Subcutaneous abdominal adipose tissue (tissue), 5 donors: ENCODE data around the gene FADS3.

ENCODE experiments used
- H3K27ac ChIP-seq: one replicate; pipeline ENCODE4 v1.7.0; 2013; ENCODE audit warnings: low read depth, mild to moderate bottlenecking, inconsistent platforms, low read length, moderate library complexity
- H3K27me3 ChIP-seq, 5 donors: one replicate each; pipeline ENCODE4 v1.7.0; 2013; ENCODE audit warnings: low read length in 5 of 5, inconsistent platforms in 1 of 5; ENCODE audit not compliant: control insufficient read depth in 5 of 5, insufficient read depth in 4 of 5
- H3K36me3 ChIP-seq, 5 donors: one replicate each; pipeline ENCODE4 v1.7.0; 2013; ENCODE audit warnings: low read length in 5 of 5; ENCODE audit not compliant: control insufficient read depth in 5 of 5, insufficient read depth in 5 of 5
- H3K4me1 ChIP-seq, 5 donors: one replicate each; pipeline ENCODE4 v1.7.0; 2013; ENCODE audit warnings: low read length in 5 of 5, mild to moderate bottlenecking in 3 of 5, moderate library complexity in 1 of 5; ENCODE audit not compliant: control insufficient read depth in 5 of 5, insufficient read depth in 5 of 5
- H3K4me3 ChIP-seq, 5 donors: one replicate each; pipeline ENCODE4 v1.7.0; 2013; ENCODE audit warnings: low read length in 5 of 5, low read depth in 1 of 5
- H3K9ac ChIP-seq, 5 donors: one replicate each; pipeline ENCODE4 v1.7.0; 2013; ENCODE audit warnings: low read length in 5 of 5, mild to moderate bottlenecking in 4 of 5, moderate library complexity in 3 of 5
- H3K9me3 ChIP-seq, 5 donors: one replicate each; pipeline ENCODE4 v1.7.0; 2013; ENCODE audit warnings: low read length in 5 of 5; ENCODE audit not compliant: control insufficient read depth in 5 of 5
- donor health status: healthy.
- donor health status: healthy.
- donor health status: healthy.
- donor health status: healthy.
- donor health status: healthy.

Gene FADS3

DNA sequence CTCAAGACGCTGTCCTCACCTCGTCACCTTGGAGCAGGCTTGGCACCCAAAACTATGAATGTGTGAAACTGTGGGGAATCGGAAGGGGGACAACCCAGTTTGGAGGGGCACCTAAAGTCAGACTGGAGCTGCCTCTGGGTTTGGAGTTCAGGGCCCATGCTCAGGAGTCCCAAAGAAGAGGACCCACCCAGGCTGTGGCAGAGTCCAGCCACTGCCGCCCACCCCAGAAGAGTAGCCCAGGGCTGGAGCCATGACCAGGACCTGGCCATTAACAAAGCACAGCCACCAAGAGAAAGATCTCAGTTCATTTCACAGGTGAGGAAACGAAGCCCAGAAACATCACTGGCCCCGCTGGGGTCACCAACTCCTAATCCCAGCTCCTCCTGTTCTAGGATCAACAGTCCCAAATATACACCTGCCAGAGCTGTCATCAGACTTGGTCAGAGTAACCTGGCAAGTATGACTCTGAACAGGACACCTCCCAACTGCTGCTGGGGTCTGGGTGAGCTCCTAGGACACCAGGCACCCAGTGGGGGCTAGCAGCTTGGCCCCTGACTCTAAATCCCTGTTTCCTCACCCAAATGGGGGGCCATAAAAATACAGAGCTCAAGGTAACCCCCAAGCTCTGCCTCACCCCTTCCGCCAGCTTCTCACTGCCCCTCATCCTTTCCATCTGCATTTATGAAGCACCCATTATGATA is 23.3 kb upstream of the FADS3 start:
- Histone ChIP-seq H3K27me3 (peaks cover 2 to 25% (median 12%) of the 10 kb centered on the region in 5 donors), H3K9ac (no peak overlapping the region), H3K27ac (no peak overlapping the region), H3K4me1 (peaks cover 13 to 90% (median 81%) of the 10 kb centered on the region in 5 donors), H3K4me3 (peak overlapping the region in 2 of 5 donors; percentile 2 to 34), H3K9me3 (no peaks in the 10 kb centered on the region), H3K36me3 (no peaks in the 10 kb centered on the region)

- Histone ChIP-seq H3K36me3 (no peaks in the 10 kb centered on the region), H3K4me3 (no peak overlapping the region), H3K27ac (no peak overlapping the region), H3K9ac (peak overlapping the region in 1 of 5 donors; percentile 22), H3K4me1 (peaks cover 12 to 90% (median 83%) of the 10 kb centered on the region in 5 donors), H3K27me3 (peaks cover 0 to 17% (median 4%) of the 10 kb centered on the region in 5 donors), H3K9me3 (no peaks in the 10 kb centered on the region)
These were observed 22.5 kb upstream of the FADS3 start for GRCh38 chr11:61913699-61914395.

DNA sequence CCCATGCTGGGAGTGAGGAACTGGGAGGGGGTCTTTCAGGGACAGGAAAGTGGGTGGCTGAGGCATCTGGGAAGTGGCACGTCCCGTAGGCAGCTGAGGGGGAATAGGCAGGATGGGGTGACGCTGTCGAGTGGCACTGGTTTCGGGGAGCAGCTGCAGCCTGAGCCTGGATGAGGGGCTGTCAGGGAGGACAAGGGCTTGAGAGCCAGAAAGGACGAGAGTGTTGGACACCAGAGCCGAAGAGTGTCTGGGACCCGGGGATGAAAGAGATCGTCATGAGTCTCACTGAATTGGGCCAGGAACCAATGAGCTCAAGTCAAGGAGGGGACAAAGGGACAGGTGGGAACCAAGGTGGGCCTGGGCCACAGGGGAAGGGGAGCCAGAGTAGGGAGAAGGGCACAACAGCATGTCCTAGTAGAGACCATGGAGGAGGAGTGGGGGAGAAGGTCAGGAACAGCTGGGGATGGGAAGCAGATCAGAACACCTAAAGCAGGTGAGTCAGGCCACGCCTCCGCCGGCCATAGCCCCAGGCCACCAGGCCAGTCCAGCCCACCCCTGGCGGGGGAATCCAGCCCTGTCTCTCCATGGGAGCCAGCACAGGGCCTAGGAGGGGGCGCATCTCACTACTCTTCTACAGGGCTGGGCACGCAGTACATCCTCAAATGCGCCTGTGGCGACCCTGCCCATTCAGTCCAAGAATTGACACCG is 21.8 kb upstream of the FADS3 start:
- peak overlapping the region in 2 of 5 donors; percentile 9 to 37 for H3K9ac ChIP-seq
- peaks cover 16 to 90% (median 83%) of the 10 kb centered on the region in 5 donors for H3K4me1 ChIP-seq
- H3K27me3 ChIP-seq = peaks cover 0 to 10% (median 0%) of the 10 kb centered on the region in 5 donors
- H3K36me3 ChIP-seq = no peaks in the 10 kb centered on the region
- no peaks in the 10 kb centered on the region for H3K9me3 ChIP-seq
- H3K4me3 ChIP-seq = peak overlapping the region in 3 of 5 donors; percentile 1 to 6 (median 3)
- no peak overlapping the region for H3K27ac ChIP-seq

DNA sequence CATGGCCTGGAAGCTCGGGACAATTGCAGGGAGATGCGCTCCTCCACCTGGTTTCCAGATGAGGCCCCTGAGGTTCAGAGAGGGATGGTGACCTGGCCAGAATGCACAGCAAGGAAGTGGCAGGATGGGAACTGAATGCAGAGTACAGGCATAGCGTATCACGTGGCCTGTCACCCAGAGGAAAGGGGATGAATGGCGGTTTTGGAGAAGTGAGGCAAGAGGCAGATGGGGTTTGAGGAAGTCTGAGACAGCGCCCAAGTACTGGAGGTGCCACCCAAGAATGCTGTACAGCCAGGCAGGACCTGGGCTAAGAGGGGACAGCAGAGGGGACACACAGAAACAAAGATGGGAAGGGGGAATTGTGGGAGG is 21.2 kb upstream of the FADS3 start:
- Histone ChIP-seq H3K9ac (peak overlapping the region in 1 of 5 donors; percentile 38), H3K9me3 (no peaks in the 10 kb centered on the region), H3K36me3 (peaks cover 0 to 6% (median 3%) of the 10 kb centered on the region in 5 donors), H3K4me3 (no peak overlapping the region), H3K27ac (no peak overlapping the region), H3K4me1 (peaks cover 12 to 90% (median 80%) of the 10 kb centered on the region in 5 donors), H3K27me3 (peaks cover 0 to 6% (median 0%) of the 10 kb centered on the region in 5 donors)

DNA sequence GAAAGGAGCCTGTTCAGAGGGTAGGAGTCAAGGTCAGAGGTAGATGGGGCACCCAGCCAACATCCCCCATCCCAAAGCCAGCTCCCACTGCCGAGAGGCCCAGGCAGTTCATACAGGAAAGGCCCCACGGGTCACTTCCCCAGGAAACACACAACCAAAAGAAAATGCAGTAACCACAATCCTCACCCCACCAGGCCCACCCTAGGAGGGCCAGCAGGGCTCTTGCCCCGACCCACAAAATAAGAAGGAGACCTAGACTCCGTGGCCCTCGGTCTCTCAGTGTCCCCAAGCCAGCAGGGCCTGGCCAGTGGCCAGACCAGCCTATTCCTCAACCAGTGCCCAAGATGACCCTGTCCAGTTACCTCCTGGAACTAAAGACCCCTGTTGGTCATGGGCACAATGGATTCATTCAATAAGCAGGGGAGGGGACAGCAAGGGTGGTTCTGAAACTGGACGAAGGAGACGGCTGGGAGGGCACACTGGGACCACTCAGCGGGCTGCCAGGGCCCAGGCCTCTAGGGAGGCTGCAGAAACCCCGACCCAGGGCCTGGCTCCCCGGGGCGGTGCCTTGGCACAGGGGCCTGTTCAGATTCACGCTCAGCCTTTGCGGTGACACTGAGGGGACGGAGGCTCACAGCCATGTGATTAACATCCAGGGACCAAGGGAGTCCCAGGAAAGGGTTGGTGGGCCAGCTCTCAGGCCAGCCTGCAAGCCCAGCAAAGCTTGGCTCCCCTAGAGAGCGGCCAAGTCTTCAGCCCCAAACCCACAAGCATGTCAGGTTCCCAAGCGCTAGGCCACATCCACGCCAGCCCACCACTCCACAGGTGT is 20.6 kb upstream of the FADS3 start:
- Histone ChIP-seq H3K4me3 (no peak overlapping the region), H3K36me3 (peaks cover 0 to 12% (median 8%) of the 10 kb centered on the region in 5 donors), H3K9me3 (no peaks in the 10 kb centered on the region), H3K9ac (peak overlapping the region in 2 of 5 donors; percentile 5 to 55), H3K27me3 (peaks cover 0 to 6% (median 0%) of the 10 kb centered on the region in 5 donors), H3K4me1 (peaks cover 12 to 89% (median 80%) of the 10 kb centered on the region in 5 donors), H3K27ac (no peak overlapping the region)

GRCh38 chr11:61911128-61911700 is 19.9 kb upstream of the FADS3 start:
- H3K9me3 ChIP-seq = no peaks in the 10 kb centered on the region
- peak overlapping the region in 2 of 5 donors; percentile 5 to 55 for H3K9ac ChIP-seq
- H3K27me3 ChIP-seq = peaks cover 0 to 3% (median 0%) of the 10 kb centered on the region in 5 donors
- H3K4me1 ChIP-seq = peaks cover 12 to 82% (median 75%) of the 10 kb centered on the region in 5 donors
- H3K27ac ChIP-seq = no peak overlapping the region
- peaks cover 0 to 19% (median 15%) of the 10 kb centered on the region in 5 donors for H3K36me3 ChIP-seq
- no peak overlapping the region for H3K4me3 ChIP-seq

DNA sequence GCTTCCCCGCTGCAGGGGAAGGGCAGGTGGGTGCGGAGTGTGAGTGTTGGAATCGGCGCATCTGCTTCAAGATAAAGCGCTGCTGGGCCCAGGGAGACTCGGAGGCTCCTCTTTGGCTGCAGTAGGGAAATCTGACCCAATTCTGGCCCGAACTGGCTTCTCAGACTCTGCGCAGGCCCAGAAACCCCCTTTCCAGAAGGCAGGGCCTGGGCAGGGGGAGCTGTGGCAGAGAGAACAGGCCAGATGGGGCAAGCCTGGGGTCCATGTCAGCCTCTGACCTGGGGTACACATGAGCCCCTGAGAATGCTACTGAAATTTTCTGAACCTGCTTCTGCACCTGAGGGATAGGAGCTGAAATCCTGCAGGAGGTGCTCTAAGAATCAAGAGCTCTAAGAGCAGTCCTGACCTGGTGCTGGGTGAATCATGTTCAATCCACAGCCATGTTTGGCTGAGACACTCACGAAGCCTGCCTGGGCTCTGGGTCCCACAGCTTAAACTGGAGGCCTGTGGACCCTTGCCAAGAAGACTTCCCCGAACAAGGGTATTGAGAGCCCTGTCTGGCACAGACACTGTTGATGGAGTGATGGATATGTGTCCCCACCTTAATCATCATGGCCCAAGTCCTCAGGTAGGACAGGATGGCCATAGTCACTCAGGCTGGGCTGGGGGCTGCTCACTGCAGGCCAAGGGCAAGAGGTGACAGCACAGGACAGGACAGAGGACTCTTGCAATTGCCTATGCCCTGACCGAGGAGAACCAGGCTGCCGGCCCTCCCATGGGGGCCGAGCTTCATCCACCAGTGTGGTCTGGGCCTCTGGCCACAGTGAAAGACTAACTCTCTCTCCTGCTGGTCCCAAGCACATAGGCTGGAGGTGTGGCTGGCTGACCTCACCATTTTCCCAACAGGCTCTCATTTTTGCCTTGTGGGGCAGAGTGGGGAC is 19.1 kb upstream of the FADS3 start:
- Histone ChIP-seq H3K36me3 (peaks cover 0 to 26% (median 22%) of the 10 kb centered on the region in 5 donors), H3K27ac (no peak overlapping the region), H3K4me1 (peaks cover 12 to 80% (median 73%) of the 10 kb centered on the region in 5 donors), H3K9ac (peak overlapping the region in 2 of 5 donors; percentile 17 to 48), H3K4me3 (no peak overlapping the region), H3K9me3 (no peaks in the 10 kb centered on the region), H3K27me3 (peaks cover 0 to 3% (median 0%) of the 10 kb centered on the region in 5 donors)

- H3K9me3 ChIP-seq = no peaks in the 10 kb centered on the region
- H3K27ac ChIP-seq = no peak overlapping the region
- H3K4me1 ChIP-seq = peaks cover 12 to 63% (median 58%) of the 10 kb centered on the region in 5 donors
- H3K9ac ChIP-seq = peak overlapping the region in 1 of 5 donors; percentile 22
- peaks cover 0 to 42% (median 38%) of the 10 kb centered on the region in 5 donors for H3K36me3 ChIP-seq
- peak overlapping the region in 1 of 5 donors; percentile 29 for H3K4me3 ChIP-seq
- peaks cover 0 to 3% (median 0%) of the 10 kb centered on the region in 5 donors for H3K27me3 ChIP-seq
These were observed 17.5 kb upstream of the FADS3 start for GRCh38 chr11:61908730-61909316.
